H1 (cell line): ENCODE data around the gene GJA8. TPM values are rescaled to one million over a fixed set of nuclear protein-coding genes. Genes with fewer than 3 reads are reported as not detected.
A peak's percentile ranks its signal among the peaks of the same experiment; 100 is the strongest.

Experiments
- CTCF ChIA-PET: fragments of 300-600 bp; sonication (Branson Sonifier 250); formaldehyde crosslinking; loops from one replicate; lab custom pipeline; 2021; ENCODE audit not compliant: partially characterized antibody; lab: Charles Lee
- POLR2A ChIA-PET: fragments of 300-600 bp; sonication (Branson Sonifier 250); formaldehyde crosslinking; loops from one replicate; lab custom pipeline; 2021; ENCODE audit warnings: inconsistent platforms; ENCODE audit not compliant: partially characterized antibody; lab: Charles Lee
- DNase-seq, 2 experiments: peaks; one replicate each; pipeline versions ENCODE4 v3.0.0 to v3.0.0-alpha.2; 2010 to 2022; ENCODE audit warnings: low spot score in 2 of 2, low read depth in 1 of 2, mixed read lengths in 1 of 2
- FAIRE-seq: peaks from 2 replicates; lab custom pipeline; 2011; peaks lifted over from hg19 to GRCh38; lab: Jason Lieb, UNC
- H2AFZ ChIP-seq: 2 replicates; pipeline ENCODE4 v1.8.1; 2012; ENCODE audit warnings: low read length, inconsistent platforms
- H2AK5ac ChIP-seq: 2 replicates; pipeline ENCODE4 v1.6.1; 2013; ENCODE audit warnings: low read depth, low read length
- H2BK120ac ChIP-seq: replicated peaks from 2 replicates; pipeline ENCODE3; 2013; ENCODE audit warnings: low read depth, low read length, inconsistent platforms
- H2BK12ac ChIP-seq: 2 replicates; pipeline ENCODE4 v1.6.1; 2013; ENCODE audit warnings: low read depth, low read length
- H2BK15ac ChIP-seq: 2 replicates; pipeline ENCODE4 v1.6.1; 2013; ENCODE audit warnings: low read length
- H2BK20ac ChIP-seq: 2 replicates; pipeline ENCODE4 v1.6.1; 2013; ENCODE audit warnings: low read length
- H2BK5ac ChIP-seq: 2 replicates; pipeline ENCODE4 v1.6.1; 2013; ENCODE audit warnings: low read depth, low read length
- H3K14ac ChIP-seq: 2 replicates; pipeline ENCODE4 v1.6.1; 2013; ENCODE audit warnings: inconsistent platforms; ENCODE audit not compliant: insufficient read length
- H3K18ac ChIP-seq: 2 replicates; pipeline ENCODE4 v1.6.1; 2013; ENCODE audit warnings: low read length; ENCODE audit errors: extremely low read depth
- H3K23ac ChIP-seq: 2 replicates; pipeline ENCODE4 v1.6.1; 2013; ENCODE audit warnings: inconsistent platforms; ENCODE audit not compliant: insufficient read length
- H3K23me2 ChIP-seq: 2 replicates; pipeline ENCODE4 v1.6.1; 2013; ENCODE audit warnings: low read depth, low read length
- H3K27ac ChIP-seq: 2 replicates; pipeline ENCODE4 v1.6.1; 2011; ENCODE audit warnings: low read depth, low read length, inconsistent platforms
- H3K27me3 ChIP-seq, 4 experiments: replicated peaks in 1 of 4; 1 replicate in 1 of 4; 2 replicates in 3 of 4; pipeline versions ENCODE4 v1.6.1 to v1.8.1; 2011 to 2013; ENCODE audit warnings: low read length in 3 of 4, mild to moderate bottlenecking in 3 of 4, inconsistent platforms in 2 of 4, mixed read lengths in 2 of 4, moderate library complexity in 1 of 4; ENCODE audit not compliant: control insufficient read depth in 3 of 4, insufficient read depth in 3 of 4; ENCODE audit errors: extremely low read depth in 1 of 4
- H3K36me3 ChIP-seq, 4 experiments: 2 replicates each; pipeline versions ENCODE4 v1.6.1 to v1.8.1; 2011 to 2013; ENCODE audit warnings: mild to moderate bottlenecking in 4 of 4, low read length in 3 of 4, moderate library complexity in 2 of 4, control low read depth in 1 of 4, inconsistent platforms in 1 of 4; ENCODE audit not compliant: insufficient read depth in 4 of 4, control insufficient read depth in 2 of 4
- H3K4ac ChIP-seq: replicated peaks from 2 replicates; pipeline ENCODE3; 2013; ENCODE audit warnings: low read length, low read depth, mixed read lengths, inconsistent platforms; ENCODE audit not compliant: insufficient read length
- H3K4me1 ChIP-seq, 4 experiments: replicated peaks in 1 of 4; 1 replicate in 1 of 4; 2 replicates in 3 of 4; pipeline versions ENCODE4 v1.6.1 to v1.8.1; 2011 to 2013; ENCODE audit warnings: low read length in 3 of 4, inconsistent platforms in 2 of 4, mixed read lengths in 1 of 4; ENCODE audit not compliant: insufficient read depth in 4 of 4, control insufficient read depth in 3 of 4
- H3K4me2 ChIP-seq, 2 experiments: 2 replicates each; pipeline versions ENCODE4 v1.6.1 to v1.8.1; 2011 to 2013; ENCODE audit warnings: low read depth in 2 of 2, low read length in 2 of 2, control low read depth in 1 of 2, inconsistent platforms in 1 of 2, mild to moderate bottlenecking in 1 of 2; ENCODE audit not compliant: insufficient read depth in 1 of 2
- H3K4me3 ChIP-seq, 4 experiments: fragments of 200-600, 300-600 bp in 1 of 4; sonication (generic), shearing (Covaris generic), sonication (Bioruptor Twin) in 1 of 4; 2 replicates each; pipeline versions ENCODE4 v1.5.1 to v1.8.1; 2011 to 2016; ENCODE audit warnings: low read length in 4 of 4, low read depth in 3 of 4, control low read depth in 2 of 4, inconsistent platforms in 2 of 4, mild to moderate bottlenecking in 2 of 4, mixed read lengths in 1 of 4, moderate library complexity in 1 of 4; ENCODE audit not compliant: insufficient read depth in 2 of 4; ENCODE audit errors: extremely low read depth in 1 of 4
- H3K56ac ChIP-seq: replicated peaks from 2 replicates; pipeline ENCODE3; 2013; ENCODE audit warnings: low read depth, mild to moderate bottlenecking, mixed read lengths, low read length, inconsistent platforms; ENCODE audit not compliant: insufficient read length
- H3K79me1 ChIP-seq: 2 replicates; pipeline ENCODE4 v1.6.1; 2013; ENCODE audit warnings: low read depth, low read length, control low read depth
- H3K79me2 ChIP-seq, 2 experiments: 2 replicates each; pipeline versions ENCODE4 v1.6.1 to v1.8.1; 2012 to 2013; ENCODE audit warnings: low read length in 2 of 2, mild to moderate bottlenecking in 2 of 2, inconsistent platforms in 1 of 2; ENCODE audit not compliant: insufficient read depth in 2 of 2, control insufficient read depth in 1 of 2
- H3K9ac ChIP-seq, 4 experiments: replicated peaks in 1 of 4; 1 replicate in 1 of 4; 2 replicates in 3 of 4; pipeline versions ENCODE4 v1.6.1 to v1.8.1; 2011 to 2013; ENCODE audit warnings: low read depth in 3 of 4, low read length in 3 of 4, control low read depth in 2 of 4, mild to moderate bottlenecking in 2 of 4, moderate library complexity in 2 of 4, inconsistent platforms in 1 of 4; ENCODE audit errors: extremely low read depth in 1 of 4
- H3K9me3 ChIP-seq, 2 experiments: 2 replicates each; pipeline versions ENCODE4 v1.6.1 to v1.8.1; 2012 to 2013; ENCODE audit warnings: mild to moderate bottlenecking in 2 of 2, moderate library complexity in 2 of 2, control low read depth in 1 of 2, inconsistent platforms in 1 of 2, low read depth in 1 of 2, low read length in 1 of 2, mixed read lengths in 1 of 2; ENCODE audit not compliant: insufficient read depth in 2 of 2
- H4K20me1 ChIP-seq, 2 experiments: replicated peaks in 1 of 2; 2 replicates each; pipeline versions ENCODE3 to v1.8.1; 2011 to 2013; ENCODE audit warnings: inconsistent platforms in 2 of 2, low read length in 2 of 2, mild to moderate bottlenecking in 1 of 2; ENCODE audit not compliant: insufficient read depth in 2 of 2, control insufficient read depth in 1 of 2
- H4K5ac ChIP-seq: 2 replicates; pipeline ENCODE4 v1.6.1; 2013; ENCODE audit warnings: low read length, low read depth, mixed read lengths, inconsistent platforms; ENCODE audit not compliant: insufficient read length
- H4K8ac ChIP-seq: 2 replicates; pipeline ENCODE4 v1.8.0; 2013; ENCODE audit warnings: mild to moderate bottlenecking, moderate library complexity, low read length, inconsistent platforms; ENCODE audit not compliant: insufficient read depth; ENCODE audit errors: extremely low read depth
- H4K91ac ChIP-seq: replicated peaks from 2 replicates; pipeline ENCODE3; 2013; ENCODE audit warnings: low read length, mixed read lengths, inconsistent platforms; ENCODE audit not compliant: insufficient read length
- ATF2 ChIP-seq: IDR thresholded peaks from 2 replicates; pipeline ENCODE4 v1.6.1; 2012; ENCODE audit warnings: low read length, inconsistent platforms
- BRCA1 ChIP-seq: IDR thresholded peaks from 2 replicates; pipeline ENCODE4 v1.6.1; 2012; ENCODE audit warnings: low read depth, low read length, improper control_type of control experiment
- CEBPB ChIP-seq: IDR thresholded peaks from 2 replicates; pipeline ENCODE4 v1.6.1; 2012; ENCODE audit warnings: low read depth, low read length
- EZH2 ChIP-seq: fragments of 200-600 bp; sonication (generic); IDR thresholded peaks from 2 replicates; pipeline ENCODE4 v1.7.1; 2012; ENCODE audit warnings: low read depth, mild to moderate bottlenecking, moderate library complexity, low read length, inconsistent platforms; ENCODE audit not compliant: severe bottlenecking
- HDAC2 ChIP-seq, 2 experiments: fragments of 300-600 bp in 1 of 2; sonication (generic) in 1 of 2; IDR thresholded peaks; 2 replicates each; pipeline ENCODE4 v1.6.1; 2011 to 2012; ENCODE audit warnings: low read depth in 2 of 2, low read length in 2 of 2, mild to moderate bottlenecking in 2 of 2, moderate library complexity in 2 of 2, borderline replicate concordance in 1 of 2, inconsistent platforms in 1 of 2
- NANOG ChIP-seq: IDR thresholded peaks from 2 replicates; pipeline ENCODE4 v1.6.1; 2011; ENCODE audit warnings: low read length, low read depth, mild to moderate bottlenecking, inconsistent platforms; ENCODE audit not compliant: insufficient read depth, poor library complexity, severe bottlenecking
- RBBP5 ChIP-seq: IDR thresholded peaks from 2 replicates; pipeline ENCODE4 v1.7.1; 2012; ENCODE audit warnings: low read depth, mild to moderate bottlenecking, inconsistent platforms, low read length, moderate library complexity, borderline replicate concordance
- RXRA ChIP-seq: IDR thresholded peaks from 2 replicates; pipeline ENCODE4 v1.6.1; 2011; ENCODE audit warnings: low read depth, mild to moderate bottlenecking, low read length, moderate library complexity; ENCODE audit not compliant: insufficient read depth
- SIN3A ChIP-seq, 2 experiments: IDR thresholded peaks in 1 of 2; conservative IDR thresholded peaks in 1 of 2; 2 replicates each; pipeline ENCODE4 v1.6.1; 2011 to 2012; ENCODE audit warnings: low read length in 2 of 2, improper control_type of control experiment in 1 of 2, low read depth in 1 of 2, mild to moderate bottlenecking in 1 of 2
- SP1 ChIP-seq: IDR thresholded peaks from 2 replicates; pipeline ENCODE4 v1.6.1; 2011; ENCODE audit warnings: low read depth, low read length
- SUZ12 ChIP-seq: fragments of 200-600 bp; sonication (generic); IDR thresholded peaks from 2 replicates; pipeline ENCODE4 v1.6.1; 2012; ENCODE audit warnings: mild to moderate bottlenecking, inconsistent platforms, low read length, moderate library complexity, mixed read lengths
- WGBS, 2 experiments: shearing (Covaris generic) in 1 of 2; methylation state at CpG; one replicate each; pipeline versions ENCODE4 v1.1.6 to v1.1.7; 2013 to 2015; ENCODE audit warnings: low lambda C conversion rate in 2 of 2, mixed read lengths in 2 of 2, inconsistent platforms in 1 of 2, low coverage in 1 of 2, missing lambda C conversion rate in 1 of 2; ENCODE audit not compliant: insufficient replicate concordance in 2 of 2, insufficient coverage in 1 of 2, insufficient read length in 1 of 2; ENCODE audit errors: extremely low coverage in 1 of 2, missing lambda C conversion rate in 1 of 2; 5-methylcytosine and 5-hydroxymethylcytosine counted together
- polyA plus RNA-seq, 7 experiments: library from polyadenylated mRNA; depleted of rRNA in 3 of 7; stranded (reverse) in 5 of 7; unstranded in 2 of 7; fragments of >200 nt in 5 of 7; fragments of 200-250 nt in 2 of 7; gene quantifications; 1 replicate in 5 of 7; 2 replicates in 1 of 7; 4 replicates in 1 of 7; pipeline versions ENCODE4 v1.2.1 to v1.2.3, GENCODE V29; 2011 to 2013; ENCODE audit warnings: missing spikeins in 2 of 7, mixed read lengths in 2 of 7
- total RNA-seq: library from RNA; stranded (reverse); fragmentation: NEBNext Ultra II Directional; extraction: Animal tissue kit (Norgen Biotek cat#: 25700); gene quantifications from 2 replicates; pipeline ENCODE4 v1.2.1, GENCODE V29; 2021

GJA8 gene
- total and polyA plus RNA-seq, 2 of the 8 experiments (the other 6 are each of a cell fraction or from before 2014, with no cell fraction given), result not detected

- H2BK12ac ChIP-seq, result no peak overlapping the region
- FAIRE-seq (no peak), DNase-seq (no peak)
- no peaks in the 10 kb centered on the region for H4K20me1 ChIP-seq
- H2BK5ac ChIP-seq, result no peak overlapping the region
- H3K4me1 ChIP-seq, result no peaks in the 10 kb centered on the region
- H3K4me3 ChIP-seq, result no peak overlapping the region
- no peak overlapping the region for H3K4me2 ChIP-seq
- H2AK5ac ChIP-seq, result no peak overlapping the region; the same call in 1 of the 2 replicates
- no peak overlapping the region for H3K14ac ChIP-seq
- H3K4ac ChIP-seq, result no peak overlapping the region
- H3K79me2 ChIP-seq, result no peaks in the 10 kb centered on the region
- no peak overlapping the region for H2BK15ac ChIP-seq
- H4K8ac ChIP-seq, result no peak overlapping the region
- POLR2A ChIA-PET, result no interaction called here
- H3K18ac ChIP-seq, result no peak overlapping the region
- CTCF ChIA-PET, result interaction anchor here (0.6 to 2.1 kb wide), 7 partner anchors 8 to 1023 kb away, joined by 3 to 5 read pairs (median 4); no protein-coding TSS in a partner anchor
- H3K56ac ChIP-seq, result no peak overlapping the region
- no peaks in the 10 kb centered on the region; a peak in 1 of 7 replicates for H3K27me3 ChIP-seq
- H4K91ac ChIP-seq, result no peak overlapping the region
- H2AFZ ChIP-seq, result 0 out of 2 replicates have a peak overlapping the region, but pooled peaks have one; percentile 66
- H3K9me3 ChIP-seq, result no peaks in the 10 kb centered on the region
- no peak overlapping the region for H2BK20ac ChIP-seq
- no peaks in the 10 kb centered on the region for H3K79me1 ChIP-seq
- no peaks in the 10 kb centered on the region for H3K23me2 ChIP-seq
- H3K36me3 ChIP-seq, result no peaks in the 10 kb centered on the region
- no peak overlapping the region for H2BK120ac ChIP-seq
- no peak overlapping the region for H3K27ac ChIP-seq
- H3K23ac ChIP-seq, result no peak overlapping the region
- no peak overlapping the region for H4K5ac ChIP-seq
- no peak overlapping the region for H3K9ac ChIP-seq
- 86% methylated on average over 7 of the region's 7 CpGs; no CpG with 5 or more reads in 1 of the 2 experiments for WGBS, 2 experiments
- TF ChIP-seq SIN3A (conservative IDR thresholded peaks at IDR 0.05 in 1 of 2, IDR thresholded peaks at IDR 0.05 in 1 of 2; ENCODE audit: low read depth in 1 of 2, low read length in 2 of 2) (no peak), SUZ12 (no peak), HDAC2 (IDR thresholded peaks at IDR 0.05; ENCODE audit: borderline replicate concordance in 1 of 2, low read depth in 2 of 2, low read length in 2 of 2) (no peak), NANOG (no peak), RBBP5 (no peak), ATF2 (no peak), RXRA (no peak), BRCA1 (no peak), CEBPB (no peak), EZH2 (no peak), SP1 (no peak)
Observed at GRCh38 chr1:147913362-147913942, 10.9 kb downstream of the GJA8 start.
